ENCODE data around the gene CYP4X1. TPM values are rescaled to one million over a fixed set of nuclear protein-coding genes. Genes with fewer than 3 reads are reported as not detected.

The CYP4X1 gene
- total RNA-seq, 1 donor from 2014 or later = 0.42 TPM

GRCh38 chr1:47024141-47024801, 802 bp downstream of the CYP4X1 start:
- H3K9me3 Mint-ChIP-seq = no peaks in the 10 kb centered on the region
- H3K27ac Mint-ChIP-seq (ENCODE audit: unreplicated experiment) = no peak overlapping the region
- peaks cover 13% of the 10 kb centered on the region for H3K4me1 Mint-ChIP-seq
- H3K4me3 Mint-ChIP-seq = peak overlapping the region; percentile 21
- H3K27me3 Mint-ChIP-seq (ENCODE audit: low read depth) = peaks cover 72% of the 10 kb centered on the region
- no peak for TF ChIP-seq CTCF (conservative IDR thresholded peaks at IDR 0.05)
- no peaks in the 10 kb centered on the region for H3K36me3 Mint-ChIP-seq (ENCODE audit: low read depth)
- no peak for DNase-seq (ENCODE audit: low read depth, low spot score)

- Mint-ChIP-seq H3K4me3 (no peak overlapping the region), H3K36me3 (ENCODE audit: low read depth) (no peaks in the 10 kb centered on the region), H3K27me3 (ENCODE audit: low read depth) (peaks cover 49% of the 10 kb centered on the region), H3K27ac (ENCODE audit: unreplicated experiment) (no peak overlapping the region), H3K9me3 (no peaks in the 10 kb centered on the region), H3K4me1 (no peaks in the 10 kb centered on the region)
- DNase-seq (ENCODE audit: low read depth, low spot score) = no peak
- TF ChIP-seq CTCF (conservative IDR thresholded peaks at IDR 0.05) = no peak
These were observed 6.8 kb downstream of the CYP4X1 start for GRCh38 chr1:47030170-47030805.

GRCh38 chr1:47031059-47031458, 7.6 kb downstream of the CYP4X1 start:
- Mint-ChIP-seq H3K9me3 (no peaks in the 10 kb centered on the region), H3K27ac (ENCODE audit: unreplicated experiment) (no peak overlapping the region), H3K27me3 (ENCODE audit: low read depth) (peaks cover 49% of the 10 kb centered on the region), H3K4me1 (no peaks in the 10 kb centered on the region), H3K4me3 (no peak overlapping the region), H3K36me3 (ENCODE audit: low read depth) (no peaks in the 10 kb centered on the region)
- TF ChIP-seq CTCF (conservative IDR thresholded peaks at IDR 0.05) = no peak
- DNase-seq (ENCODE audit: low read depth, low spot score) = no peak

- Mint-ChIP-seq H3K4me1 (no peaks in the 10 kb centered on the region), H3K36me3 (ENCODE audit: low read depth) (no peaks in the 10 kb centered on the region)
These were observed 8.1 kb downstream of the CYP4X1 start for GRCh38 chr1:47031585-47031984.

GRCh38 chr1:47036764-47037163, 13.3 kb downstream of the CYP4X1 start:
- H3K27ac Mint-ChIP-seq (ENCODE audit: unreplicated experiment) = no peak overlapping the region
- TF ChIP-seq CTCF (conservative IDR thresholded peaks at IDR 0.05) = no peak
- no peak overlapping the region for H3K4me3 Mint-ChIP-seq
- no peaks in the 10 kb centered on the region for H3K36me3 Mint-ChIP-seq (ENCODE audit: low read depth)
- H3K9me3 Mint-ChIP-seq = no peaks in the 10 kb centered on the region
- no peaks in the 10 kb centered on the region for H3K4me1 Mint-ChIP-seq
- peaks cover 48% of the 10 kb centered on the region for H3K27me3 Mint-ChIP-seq (ENCODE audit: low read depth)
- no peak for DNase-seq (ENCODE audit: low read depth, low spot score)

More at GRCh38 chr1:47031585-47031984, 8.1 kb downstream of the CYP4X1 start:
- no peak for TF ChIP-seq CTCF (conservative IDR thresholded peaks at IDR 0.05)
- no peak for DNase-seq (ENCODE audit: low read depth, low spot score)
- Mint-ChIP-seq H3K27ac (ENCODE audit: unreplicated experiment) (no peak overlapping the region), H3K4me3 (no peak overlapping the region), H3K27me3 (ENCODE audit: low read depth) (peaks cover 48% of the 10 kb centered on the region), H3K9me3 (no peaks in the 10 kb centered on the region)
